Stimulated activated CD4-positive, alpha-beta T cell treated with anti-CD3 and anti-CD28 coated beads, TNF-alpha, amount 100 ng/mL, for 48 hours (primary cell): Measurements from ENCODE around the gene SLC43A3.
"Not testable (repeated sequence)": the region's sequence is repeated elsewhere in the genome, so short reads cannot be mapped to it uniquely, and the experiment has no call there.

Experiments
- DNase-seq, 3 donors: peaks; one replicate each; pipeline ENCODE4 v3.0.0-alpha.2; 2020; ENCODE audit warnings: low read depth in 3 of 3

Gene SLC43A3

GRCh38 chr11:57459164-57460021, 32.5 kb upstream of the SLC43A3 start:
- peak in 1 of 3 donors; percentile 19 for DNase-seq

DNA sequence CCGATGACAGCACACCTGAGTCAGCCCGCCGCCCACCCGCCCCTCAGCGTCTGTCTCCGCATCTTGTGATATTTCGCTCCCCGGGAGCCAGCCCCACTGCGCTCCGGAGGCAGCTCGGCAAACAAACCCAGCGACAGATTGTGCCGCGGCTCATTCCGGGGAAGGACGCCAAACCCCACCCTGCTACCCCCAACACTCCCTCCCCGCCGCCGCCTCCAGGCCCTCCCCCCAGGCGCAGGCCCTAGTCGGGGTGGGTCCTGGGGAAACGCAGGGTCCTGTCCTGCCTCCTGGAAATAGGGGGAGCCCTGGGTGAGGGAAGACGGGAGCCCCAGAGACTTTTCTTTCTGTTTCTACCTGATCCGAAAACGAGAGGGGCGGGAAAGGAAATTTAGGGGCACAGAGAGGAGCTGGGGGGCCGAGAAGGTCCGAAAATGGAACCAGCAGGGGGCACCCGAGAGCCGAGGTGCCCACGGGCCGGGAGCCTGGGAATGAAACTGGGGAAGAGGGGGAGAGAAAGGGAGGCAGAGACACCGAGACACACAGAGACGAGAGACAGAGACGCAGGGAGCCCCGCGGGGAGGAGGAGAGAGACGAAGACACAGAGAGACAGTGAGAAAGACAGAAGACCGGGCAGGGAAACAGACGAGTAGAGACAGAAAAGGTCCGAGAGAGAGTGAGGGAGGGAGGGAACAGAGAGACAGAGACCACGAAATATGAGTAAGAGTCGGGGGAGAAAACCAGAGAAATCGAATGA, 31.7 kb upstream of the SLC43A3 start:
- peak in 1 of 3 donors; percentile 51 for DNase-seq

- no peak for DNase-seq
Observed at GRCh38 chr11:57458060-57458409, 31.1 kb upstream of the SLC43A3 start.

- DNase-seq, result no peak
Observed at GRCh38 chr11:57457643-57458023, 30.7 kb upstream of the SLC43A3 start.

DNA sequence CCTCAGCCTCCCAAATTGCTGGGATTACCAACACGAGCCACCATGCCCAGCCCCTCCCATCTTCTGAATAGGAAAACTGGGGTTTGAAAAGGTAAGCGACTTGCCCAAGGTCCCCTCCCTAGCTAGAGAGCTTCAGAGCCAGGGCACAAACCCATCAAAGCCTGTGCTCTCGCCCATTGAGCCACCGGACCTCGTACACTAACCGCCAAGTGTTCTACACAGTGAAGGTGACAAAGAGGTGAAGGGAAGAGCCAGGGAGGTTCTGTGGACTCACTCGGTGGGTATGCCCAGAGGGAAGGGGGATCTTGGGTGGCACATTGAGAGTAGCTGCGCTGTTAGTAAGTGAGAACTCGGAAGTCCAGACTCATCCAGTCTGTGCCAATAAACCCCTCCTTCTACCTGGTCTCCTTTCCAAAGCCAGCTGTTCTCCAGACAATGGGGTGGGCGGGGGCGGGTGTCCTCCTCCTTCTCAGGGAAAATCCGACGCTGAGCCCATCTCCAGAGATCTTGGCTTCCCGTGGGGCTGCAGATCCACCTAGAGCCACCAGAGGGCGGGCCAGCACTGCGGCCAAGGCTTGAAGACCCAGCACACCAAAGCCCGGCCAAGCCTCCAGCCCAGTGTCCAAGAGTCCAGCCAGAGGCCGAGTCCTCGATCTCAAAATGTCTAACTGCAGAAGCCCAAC, 30.2 kb upstream of the SLC43A3 start:
- peak; percentile 31 to 61 (median 57) for DNase-seq

GRCh38 chr11:57453543-57454177, 26.7 kb upstream of the SLC43A3 start:
- DNase-seq, result no peak

DNA sequence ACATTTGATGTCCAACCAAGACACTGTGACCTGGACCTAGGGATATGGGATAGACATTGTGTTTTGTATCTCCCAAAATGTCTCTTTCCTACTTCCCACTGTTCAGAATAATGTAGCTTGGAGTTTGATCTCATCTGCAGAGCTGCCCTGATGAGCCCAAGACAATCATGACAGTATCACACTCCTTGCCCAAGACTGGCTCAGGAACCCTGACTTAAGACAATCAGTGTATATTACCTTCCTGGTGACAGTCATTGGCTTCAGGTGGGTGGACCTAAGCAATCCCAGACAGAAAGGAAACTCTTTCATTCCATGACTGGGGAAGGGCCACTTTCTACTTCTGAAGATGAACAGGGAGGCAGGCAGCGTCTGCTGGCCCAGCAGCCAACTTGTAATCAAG, 19.1 kb upstream of the SLC43A3 start:
- DNase-seq, result no peak

DNA sequence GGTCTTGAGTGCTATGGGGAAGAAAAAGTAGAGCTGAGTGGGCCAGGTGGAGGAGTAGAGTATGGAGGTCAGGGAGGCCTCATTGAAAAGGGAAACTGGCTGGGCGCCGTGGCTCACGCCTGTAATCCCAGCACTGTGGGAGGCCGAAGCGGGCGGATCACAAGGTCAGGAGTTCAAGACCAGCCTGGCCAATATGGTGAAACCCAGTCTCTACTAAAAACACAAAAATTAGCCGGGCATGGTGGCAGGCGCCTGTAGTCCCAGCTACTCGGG, 18.1 kb upstream of the SLC43A3 start:
- DNase-seq, result not testable (repeated sequence)

- DNase-seq, result no peak
Observed at GRCh38 chr11:57444362-57445121, 17.6 kb upstream of the SLC43A3 start.

DNA sequence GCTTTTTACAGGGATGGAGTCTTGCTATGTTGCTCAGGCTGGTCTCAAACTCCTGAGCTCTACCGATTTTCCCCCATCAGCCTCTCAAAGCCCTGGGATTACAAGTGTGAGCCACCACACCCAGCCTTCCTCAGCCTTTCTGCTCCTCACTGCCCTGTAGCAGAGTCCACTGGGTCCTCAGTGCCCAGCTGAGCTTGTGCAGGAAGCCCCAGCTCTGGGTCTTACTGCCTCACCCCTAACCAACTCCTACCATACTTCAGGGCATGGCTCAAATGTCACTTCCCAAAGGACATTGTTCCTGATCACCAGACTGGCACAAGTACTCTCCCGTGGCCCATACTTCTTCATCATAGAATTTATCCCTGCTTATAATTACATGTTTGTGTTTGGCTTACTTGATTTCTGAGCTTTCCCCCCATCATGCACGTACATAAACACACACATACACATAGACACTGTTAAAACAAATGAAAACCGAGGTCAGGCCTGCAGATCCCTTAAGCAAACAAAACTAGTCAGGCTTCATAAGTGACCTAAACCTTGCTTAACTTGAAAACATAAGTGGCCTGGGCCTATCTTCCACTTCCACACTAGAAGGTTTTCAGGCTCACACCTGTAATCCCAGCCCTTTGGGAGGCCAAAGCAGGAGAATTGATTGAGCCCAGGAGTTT, 14.0 kb upstream of the SLC43A3 start:
- no peak for DNase-seq

GRCh38 chr11:57439786-57440185, 12.9 kb upstream of the SLC43A3 start:
- DNase-seq, result no peak

- no peak for DNase-seq
Observed at GRCh38 chr11:57438345-57439285, 11.7 kb upstream of the SLC43A3 start.

- DNase-seq, result no peak
Observed at GRCh38 chr11:57436031-57436430, 9.1 kb upstream of the SLC43A3 start.

DNA sequence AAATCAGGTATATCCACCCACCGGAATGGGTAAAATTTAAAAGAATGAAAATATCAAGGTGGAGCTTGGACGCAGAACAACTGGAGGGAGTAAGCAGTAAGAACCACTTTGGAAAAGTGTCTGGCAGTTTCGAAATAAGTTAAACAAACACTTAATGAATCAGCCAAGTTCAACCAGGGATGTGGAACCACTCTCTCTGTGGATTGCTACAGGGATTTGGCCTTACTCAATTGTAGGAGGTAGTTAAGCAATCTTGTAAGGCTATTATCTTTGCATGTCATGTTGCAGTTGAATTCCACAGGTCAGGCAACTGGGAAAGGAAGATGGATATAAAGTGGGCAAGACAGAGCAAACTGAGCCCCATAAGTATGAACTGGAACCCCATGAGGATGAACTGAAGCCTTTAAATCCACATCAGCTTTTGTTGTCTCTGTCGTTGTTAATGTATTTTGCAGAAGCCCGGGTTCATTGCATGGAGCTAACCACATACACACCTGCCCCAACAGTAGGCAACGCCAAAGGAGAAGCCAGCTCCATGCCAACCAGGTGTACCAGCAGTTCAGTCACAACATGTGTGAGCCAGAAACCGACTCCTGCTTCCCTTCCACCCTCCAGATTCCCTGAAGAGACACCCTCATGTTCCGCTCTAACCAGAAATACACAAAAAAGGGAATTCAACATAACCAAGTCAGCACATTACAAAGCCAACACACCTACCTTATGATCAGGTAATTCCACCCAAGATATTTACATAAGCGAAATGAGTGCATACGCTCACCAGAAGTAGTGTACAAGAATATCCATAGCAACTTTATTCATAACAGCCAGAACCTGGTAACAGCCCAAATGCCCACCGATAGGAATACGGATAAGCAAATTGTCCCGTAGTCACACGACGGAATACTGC, 8.0 kb upstream of the SLC43A3 start:
- DNase-seq, result no peak

DNA sequence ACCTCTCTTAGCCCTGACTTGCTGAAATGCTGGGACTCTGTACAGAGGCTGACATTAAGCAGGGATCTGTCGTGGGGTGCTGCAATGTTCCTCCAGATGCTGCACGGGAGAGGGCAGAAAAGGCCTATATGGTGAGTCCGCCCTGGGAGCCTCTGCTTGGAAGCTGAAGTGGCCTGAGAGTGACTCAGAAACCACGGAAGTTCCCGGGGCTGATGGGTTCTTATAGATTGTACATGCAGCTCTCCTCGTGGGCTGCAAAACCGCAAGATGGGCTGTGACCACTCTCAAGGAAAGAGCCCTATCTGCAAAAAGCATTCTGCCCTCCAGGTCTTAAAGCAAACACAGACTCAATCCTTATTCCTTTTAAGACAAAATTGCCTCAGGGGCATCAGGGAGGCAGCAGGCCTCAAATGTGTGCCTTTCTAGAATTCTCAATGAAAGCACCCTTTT, 5.8 kb upstream of the SLC43A3 start:
- DNase-seq, result peak in 1 of 3 donors; percentile 7

- DNase-seq, result no peak
Observed at GRCh38 chr11:57432149-57432561, 5.2 kb upstream of the SLC43A3 start.

DNA sequence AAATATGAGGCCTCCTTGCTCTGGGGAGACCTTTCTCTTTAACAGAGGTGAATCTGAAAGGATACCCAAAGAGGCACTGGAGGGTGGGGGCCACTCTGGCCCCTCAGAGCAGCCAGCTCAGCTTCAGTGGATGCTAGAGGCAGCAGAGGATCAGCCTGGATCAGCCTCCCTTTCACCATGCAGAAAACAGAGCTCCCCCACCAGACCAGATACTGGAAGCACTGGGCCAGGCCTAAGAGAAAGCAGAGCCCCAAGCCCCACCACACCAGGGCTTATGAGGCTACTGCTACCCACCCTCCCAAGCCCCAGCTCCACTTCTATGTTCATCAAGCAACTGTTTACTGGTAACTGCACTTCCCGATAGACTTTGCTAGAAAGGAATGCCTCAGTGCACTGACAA, 4.0 kb upstream of the SLC43A3 start:
- no peak for DNase-seq

DNA sequence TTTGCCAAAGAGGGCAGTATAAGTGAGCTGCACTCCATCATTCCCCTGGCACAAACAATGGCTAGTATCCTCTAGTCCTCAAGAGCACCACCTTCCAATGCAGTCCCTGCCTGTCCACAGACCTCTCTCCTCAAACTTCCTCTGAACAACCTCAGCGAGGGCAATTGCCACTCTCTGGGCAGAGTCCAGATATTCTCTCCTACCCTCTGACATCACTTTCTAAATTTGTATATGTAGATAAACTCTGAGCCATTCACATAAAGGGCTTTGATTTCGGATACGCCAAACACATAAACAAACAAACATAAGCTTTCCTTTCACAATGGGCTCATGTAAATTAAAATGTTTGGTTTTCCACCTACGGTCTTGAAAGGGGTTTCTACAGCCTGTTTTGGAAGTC, 3.0 kb upstream of the SLC43A3 start:
- DNase-seq, result no peak

DNA sequence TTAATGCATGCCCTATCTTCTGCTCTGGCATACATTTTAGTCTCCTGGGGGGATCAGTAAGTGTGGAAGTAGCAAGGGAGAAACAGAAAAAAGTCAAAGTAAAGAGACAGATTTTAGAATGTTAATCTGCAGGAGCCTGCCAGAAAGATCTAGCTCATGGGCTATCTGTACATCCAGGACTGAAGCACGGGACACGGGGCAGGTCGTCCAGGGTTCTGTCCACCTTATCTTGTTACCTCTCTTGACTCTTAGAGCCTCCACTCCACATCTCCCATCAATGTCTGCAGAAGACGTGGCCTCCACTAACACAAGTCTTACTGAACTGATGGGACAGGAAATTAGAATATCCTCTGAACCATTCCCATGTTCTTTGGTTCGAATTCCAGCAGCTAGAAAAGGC, 1.7 kb upstream of the SLC43A3 start:
- DNase-seq, result no peak
